Adipocyte (in vitro differentiated cells): ENCODE results near the gene SLC17A7.
"Not testable (repeated sequence)": the region's sequence is repeated elsewhere in the genome, so short reads cannot be mapped to it uniquely, and the experiment has no call there.

Source experiments
- DNase-seq: peaks from one replicate; pipeline ENCODE4 v3.0.0-alpha.2; 2015; ENCODE audit warnings: low read depth
- H3K27me3 ChIP-seq: replicated peaks from 2 replicates; pipeline ENCODE4 v1.7.0; 2013; ENCODE audit warnings: mild to moderate bottlenecking, low read length, moderate library complexity; ENCODE audit not compliant: control insufficient read depth, insufficient read depth
- H3K36me3 ChIP-seq: 2 replicates; pipeline ENCODE4 v1.7.0; 2013; ENCODE audit warnings: low read length, mild to moderate bottlenecking, moderate library complexity; ENCODE audit not compliant: control insufficient read depth, insufficient read depth, severe bottlenecking
- H3K4me1 ChIP-seq: 2 replicates; pipeline ENCODE4 v1.7.0; 2013; ENCODE audit warnings: mild to moderate bottlenecking, low read length, moderate library complexity; ENCODE audit not compliant: control insufficient read depth, insufficient read depth
- H3K4me3 ChIP-seq: 2 replicates; pipeline ENCODE4 v1.7.0; 2013; ENCODE audit warnings: mild to moderate bottlenecking, low read length, moderate library complexity
- H3K9ac ChIP-seq: 2 replicates; pipeline ENCODE4 v1.7.0; 2013; ENCODE audit warnings: mild to moderate bottlenecking, low read length, moderate library complexity
- H3K9me3 ChIP-seq: 2 replicates; pipeline ENCODE4 v1.7.0; 2013; ENCODE audit warnings: mild to moderate bottlenecking, low read length, moderate library complexity; ENCODE audit not compliant: control insufficient read depth

SLC17A7 gene

DNA sequence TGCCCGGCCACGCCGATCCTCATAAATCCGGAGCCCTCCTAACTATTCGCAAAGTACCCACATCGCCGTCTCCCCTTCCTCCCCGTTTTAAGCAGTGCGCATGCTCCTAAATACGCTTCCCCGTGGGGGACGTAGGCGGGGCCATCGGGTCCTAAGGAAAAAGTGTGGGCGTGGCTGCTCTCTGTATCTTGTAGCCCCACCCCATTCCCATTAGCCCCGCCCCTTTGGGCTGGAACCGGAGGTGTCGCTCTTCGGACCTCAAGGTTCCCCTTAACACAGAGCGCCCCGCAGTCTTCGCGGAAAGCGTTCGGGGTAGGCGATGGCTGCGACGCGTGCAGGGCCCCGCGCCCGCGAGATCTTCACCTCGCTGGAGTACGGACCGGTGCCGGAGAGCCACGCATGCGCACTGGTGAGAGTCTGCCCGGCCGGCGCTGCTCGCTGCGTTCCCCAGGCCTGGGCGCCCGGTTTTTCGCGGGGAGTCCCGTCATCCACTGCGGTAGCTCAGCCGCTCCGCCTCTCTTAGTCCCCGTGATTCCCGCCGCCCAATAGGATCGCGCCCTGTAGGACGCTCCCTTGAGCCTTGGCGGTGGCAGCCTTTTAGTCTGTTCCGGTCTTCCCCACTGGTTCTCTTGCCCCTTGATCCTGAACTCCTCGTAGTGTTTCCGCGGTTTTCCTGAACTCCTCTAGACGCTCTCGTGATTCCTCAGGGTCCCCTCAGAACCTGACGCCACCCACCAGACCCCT is 11.9 kb upstream of the SLC17A7 start, which contains the start of gene ALDH16A1:
TSS of gene ALDH16A1 (plus strand) at position 213 of the 744 bp plus-strand sequence. CDS start at position 320, 107 bp downstream.
- peaks cover 44% of the 10 kb centered on the region for H3K4me1 ChIP-seq
- peak within 1 kb of the TSS; percentile 96 for H3K4me3 ChIP-seq
- H3K9ac ChIP-seq: peak within 1 kb of the TSS; percentile 99
- DNase-seq: peak; percentile 99
- peaks cover 2% of the 10 kb centered on the region for H3K36me3 ChIP-seq
- no peaks in the 10 kb centered on the region for H3K27me3 ChIP-seq
- H3K9me3 ChIP-seq: no peaks in the 10 kb centered on the region

DNA sequence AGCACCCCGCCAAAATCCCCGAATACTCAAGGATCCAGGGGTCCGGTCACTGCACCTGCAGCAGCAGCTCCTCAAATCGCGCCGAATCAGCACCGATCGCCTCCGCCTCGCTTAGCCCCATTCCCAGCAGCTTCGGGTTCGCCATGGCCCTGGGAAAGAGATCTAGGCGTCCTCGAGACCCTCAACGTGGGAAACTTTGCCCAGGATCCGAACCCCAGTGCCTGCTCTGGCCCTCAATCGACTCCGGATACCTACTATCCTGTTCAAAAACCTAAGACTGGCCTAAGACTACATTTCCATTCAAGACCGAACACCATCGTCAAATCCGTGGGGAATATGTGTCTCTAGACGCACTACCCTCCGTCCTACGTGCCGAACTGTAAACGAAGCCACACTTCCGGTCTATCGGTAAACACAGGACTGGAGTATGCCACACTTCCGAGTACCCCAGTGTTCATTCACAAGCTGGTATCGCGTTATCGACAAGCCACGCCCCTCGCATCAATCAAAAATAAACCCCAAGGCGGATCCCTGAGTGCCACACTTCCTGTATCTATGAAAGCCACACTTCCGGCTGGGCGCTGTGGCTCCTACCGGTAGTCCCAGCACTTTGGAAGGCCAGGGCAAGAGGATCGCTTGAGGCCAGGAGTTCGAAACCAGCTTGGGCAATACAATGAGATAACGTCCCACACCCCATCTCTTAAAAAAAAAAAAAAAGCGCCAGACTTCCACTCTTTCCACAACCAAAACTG is 10.3 kb upstream of the SLC17A7 start, which contains the start of gene PIH1D1:
TSS of gene PIH1D1 (minus strand) at position 385 of the 752 bp plus-strand sequence. CDS start at position 145, 240 bp downstream.
- H3K27me3 ChIP-seq: no peaks in the 10 kb centered on the region
- peak within 1 kb of the TSS; percentile 96 for H3K4me3 ChIP-seq
- H3K9me3 ChIP-seq: no peaks in the 10 kb centered on the region
- H3K36me3 ChIP-seq: peaks cover 2% of the 10 kb centered on the region
- H3K9ac ChIP-seq: peak within 1 kb of the TSS; percentile 99
- peaks cover 38% of the 10 kb centered on the region for H3K4me1 ChIP-seq
- DNase-seq: peak; percentile 99

GRCh38 chr19:49450405-49450804 is 9.1 kb upstream of the SLC17A7 start:
- H3K36me3 ChIP-seq: peaks cover 2% of the 10 kb centered on the region
- peak overlapping the region; percentile 93 for H3K9ac ChIP-seq
- no peaks in the 10 kb centered on the region for H3K27me3 ChIP-seq
- no peaks in the 10 kb centered on the region for H3K9me3 ChIP-seq
- DNase-seq: no peak
- H3K4me1 ChIP-seq: peaks cover 26% of the 10 kb centered on the region
- peak overlapping the region; percentile 90 for H3K4me3 ChIP-seq

DNA sequence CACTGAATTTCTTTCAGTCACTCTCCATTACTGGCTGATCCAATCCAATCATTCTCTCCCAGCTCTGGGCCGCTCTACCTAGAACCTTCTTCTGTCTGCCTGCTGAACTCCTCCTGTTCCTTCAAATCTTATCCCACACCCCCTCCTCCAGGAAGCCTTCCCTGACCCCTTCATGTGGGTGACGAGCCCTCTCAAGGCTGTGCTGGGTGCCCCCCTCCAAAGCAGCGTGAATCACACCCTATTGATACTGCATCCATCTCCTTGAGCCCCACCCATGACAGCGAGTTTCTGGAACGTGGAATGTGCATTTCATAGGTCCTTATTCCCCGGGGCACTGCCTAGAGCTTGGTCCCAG is 7.1 kb upstream of the SLC17A7 start:
- Histone ChIP-seq H3K9ac (peak overlapping the region; percentile 52), H3K36me3 (peaks cover 2% of the 10 kb centered on the region), H3K27me3 (no peaks in the 10 kb centered on the region), H3K4me3 (no peak overlapping the region), H3K9me3 (no peaks in the 10 kb centered on the region), H3K4me1 (peaks cover 13% of the 10 kb centered on the region)
- DNase-seq: no peak

DNA sequence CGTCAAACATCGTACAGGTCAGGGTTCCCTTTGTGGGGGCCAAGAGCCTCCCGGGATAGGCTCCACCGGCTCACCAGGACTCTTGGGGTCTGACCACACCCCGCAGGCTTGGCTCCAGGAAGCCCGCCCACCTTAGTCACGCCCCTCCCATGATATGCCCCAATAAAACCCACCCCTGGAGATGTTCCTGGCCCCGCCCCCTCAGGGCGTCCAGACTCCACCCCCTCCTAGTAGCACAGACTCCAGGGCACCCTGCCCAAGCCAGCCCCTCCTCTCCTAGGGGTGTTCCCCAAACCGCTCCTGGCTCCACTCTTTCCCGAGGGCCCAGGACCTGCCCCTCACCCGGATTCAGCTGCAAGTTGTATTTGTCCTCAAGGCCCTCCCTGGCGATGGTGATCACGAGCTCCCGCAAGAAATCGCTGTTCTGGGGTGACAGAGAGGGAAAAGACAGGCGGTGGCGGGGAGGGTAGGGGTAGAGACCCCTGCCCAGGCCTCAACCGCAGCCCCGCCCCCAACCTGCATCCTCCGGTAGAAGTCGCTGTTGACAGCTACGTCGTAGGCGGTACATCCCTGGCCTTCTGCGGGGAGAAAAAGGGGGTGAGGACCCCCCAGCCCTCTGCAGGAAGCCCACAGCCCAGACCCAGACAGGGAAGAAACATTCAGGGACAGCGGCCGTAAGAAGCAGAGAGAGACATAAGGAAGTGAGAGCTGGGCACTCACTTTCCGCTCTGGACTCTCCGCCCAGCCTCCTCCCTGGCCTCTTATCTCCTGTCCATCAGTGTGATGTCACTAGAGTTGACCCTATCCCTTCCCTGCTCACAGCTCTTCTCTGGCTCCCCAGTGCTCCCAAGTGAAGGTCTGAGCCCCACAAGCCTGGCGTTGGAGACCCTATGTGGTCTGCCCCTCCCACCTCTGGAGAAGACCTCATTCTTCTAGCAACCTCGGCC is 6.4 kb upstream of the SLC17A7 start:
- no peak for DNase-seq
- no peaks in the 10 kb centered on the region for H3K9me3 ChIP-seq

DNA sequence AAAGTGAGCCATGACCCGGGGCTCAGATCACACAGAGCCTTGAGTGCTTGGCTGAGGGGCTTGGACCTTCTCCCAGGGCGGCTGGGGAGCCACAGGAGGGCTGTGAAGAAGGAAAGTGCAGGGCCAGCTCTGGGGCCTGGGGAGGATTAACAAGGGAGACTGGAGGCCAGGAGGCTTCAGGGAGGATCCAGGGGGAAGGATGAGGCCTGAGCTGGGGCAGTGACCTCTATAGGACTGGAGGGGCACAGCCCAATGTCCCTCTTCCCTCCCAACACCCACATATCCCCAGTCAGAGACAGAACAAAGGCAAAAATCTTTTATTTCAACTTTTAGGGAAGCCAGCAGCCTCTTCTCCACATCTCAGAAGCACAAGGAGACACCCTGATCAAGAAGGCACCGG is 4.7 kb upstream of the SLC17A7 start:
- H3K4me1 ChIP-seq: peaks cover 17% of the 10 kb centered on the region
- H3K4me3 ChIP-seq: no peak overlapping the region
- H3K9me3 ChIP-seq: no peaks in the 10 kb centered on the region
- peaks cover 9% of the 10 kb centered on the region for H3K27me3 ChIP-seq
- peaks cover 2% of the 10 kb centered on the region for H3K36me3 ChIP-seq
- H3K9ac ChIP-seq: no peak overlapping the region
- DNase-seq: no peak

More for the DNA sequence above, 6.4 kb upstream of the SLC17A7 start:
- Histone ChIP-seq H3K27me3 (no peaks in the 10 kb centered on the region), H3K4me3 (peak overlapping the region; percentile 39), H3K4me1 (peaks cover 13% of the 10 kb centered on the region), H3K36me3 (peaks cover 2% of the 10 kb centered on the region), H3K9ac (peak overlapping the region; percentile 52)

DNA sequence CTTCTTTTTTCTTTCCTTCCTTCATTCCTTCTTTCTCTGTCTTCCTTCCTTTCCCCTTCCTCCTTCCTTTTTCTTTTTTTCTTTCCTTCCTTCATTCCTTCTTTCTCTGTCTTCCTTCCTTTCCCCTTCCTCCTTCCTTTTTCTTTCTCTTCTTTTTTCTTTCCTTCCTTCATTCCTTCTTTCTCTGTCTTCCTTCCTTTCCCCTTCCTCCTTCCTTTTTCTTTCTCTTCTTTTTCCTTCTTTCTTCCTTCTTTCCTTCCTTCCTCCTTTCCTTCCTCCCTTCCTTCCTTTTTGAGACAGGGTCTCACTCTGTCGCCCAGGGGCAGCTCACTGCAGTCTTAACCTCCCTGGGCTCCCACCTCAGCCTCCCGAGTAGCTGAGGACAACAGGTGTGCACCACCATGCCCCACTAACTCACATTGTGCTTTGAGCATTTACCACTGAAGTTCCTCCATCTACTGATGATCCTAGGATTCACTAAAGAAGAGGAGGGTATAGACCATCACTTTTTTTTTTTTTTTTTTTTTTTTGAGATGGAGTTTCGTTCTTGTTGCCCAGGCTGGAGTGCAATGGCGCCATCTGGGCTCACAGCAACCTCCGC is 2.9 kb upstream of the SLC17A7 start:
- not testable (repeated sequence) for H3K9ac ChIP-seq, H3K4me1 ChIP-seq, DNase-seq, H3K36me3 ChIP-seq, H3K9me3 ChIP-seq
- Histone ChIP-seq H3K27me3 (peaks cover 27% of the 10 kb centered on the region), H3K4me3 (peak overlapping the region; percentile 85)

DNA sequence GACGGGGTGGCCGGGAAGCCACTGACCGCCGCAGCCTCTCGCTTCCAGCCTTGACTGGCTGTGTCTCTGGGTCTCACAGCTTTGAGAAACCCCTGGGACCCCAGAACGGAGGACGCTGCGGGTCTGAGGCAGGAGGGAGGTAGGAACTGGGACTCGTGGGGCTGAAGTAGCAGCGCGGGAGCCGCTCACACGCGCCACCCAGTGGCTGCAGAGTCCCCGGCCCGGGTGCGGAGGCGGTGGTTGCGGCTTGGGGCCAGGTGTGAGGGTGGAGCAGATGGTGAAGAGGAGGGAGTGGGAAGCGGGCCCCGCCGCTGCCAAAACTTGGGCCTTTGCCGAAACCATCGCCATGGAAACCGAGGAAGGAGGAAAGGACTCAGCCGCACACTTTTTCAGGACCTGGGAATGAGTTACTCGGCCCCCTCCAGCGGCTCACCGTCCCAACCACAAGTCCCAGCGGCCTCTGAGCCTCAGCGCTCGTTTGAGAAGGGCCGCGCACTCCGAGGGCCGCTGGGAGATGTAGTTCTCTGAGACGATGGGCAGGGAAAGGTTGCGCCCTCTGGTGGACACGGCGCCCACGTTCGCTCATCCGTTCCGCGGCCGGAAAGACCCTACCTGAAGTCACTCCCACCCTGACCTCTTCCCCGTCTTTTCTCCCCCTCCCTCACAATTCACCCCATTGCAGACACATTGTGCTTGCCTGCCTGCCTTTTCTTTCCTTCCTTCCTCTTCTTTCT is 2.2 kb upstream of the SLC17A7 start:
- Histone ChIP-seq H3K36me3 (no peaks in the 10 kb centered on the region), H3K4me1 (peaks cover 10% of the 10 kb centered on the region), H3K27me3 (peaks cover 34% of the 10 kb centered on the region), H3K4me3 (peak overlapping the region; percentile 85), H3K9ac (peak overlapping the region; percentile 84), H3K9me3 (no peaks in the 10 kb centered on the region)
- DNase-seq: peak; percentile 97

GRCh38 chr19:49442771-49443365 is 1.5 kb upstream of the SLC17A7 start:
- Histone ChIP-seq H3K36me3 (no peaks in the 10 kb centered on the region), H3K4me1 (peaks cover 8% of the 10 kb centered on the region), H3K4me3 (peak overlapping the region; percentile 85), H3K9ac (peak overlapping the region; percentile 84), H3K27me3 (peaks cover 40% of the 10 kb centered on the region), H3K9me3 (no peaks in the 10 kb centered on the region)
- peak; percentile 88 for DNase-seq

DNA sequence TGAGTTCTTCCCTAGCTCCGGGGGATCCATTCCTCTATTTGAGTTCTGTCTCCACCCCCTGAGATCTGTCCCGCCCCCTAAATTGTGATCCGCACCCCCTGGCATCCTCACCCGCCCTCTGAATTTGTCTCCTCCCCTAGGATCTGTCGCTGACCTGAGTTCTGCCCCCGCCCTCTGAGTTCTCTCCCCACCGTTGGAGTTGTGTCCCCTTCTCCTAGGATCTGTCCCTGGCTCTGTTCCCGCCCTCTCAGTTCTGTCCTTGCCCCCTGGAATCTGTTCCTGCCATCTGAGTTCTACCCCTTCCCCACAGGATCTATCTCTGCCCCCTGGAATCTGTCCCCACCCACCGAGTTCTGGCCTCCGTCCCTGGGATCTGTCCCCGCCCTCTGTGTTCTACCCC is 1.0 kb upstream of the SLC17A7 start:
- Histone ChIP-seq H3K4me1 (peaks cover 4% of the 10 kb centered on the region), H3K9me3 (no peaks in the 10 kb centered on the region), H3K36me3 (no peaks in the 10 kb centered on the region), H3K27me3 (peaks cover 45% of the 10 kb centered on the region), H3K4me3 (peak overlapping the region; percentile 54), H3K9ac (no peak overlapping the region)
- DNase-seq: no peak
